LNCAP (cell line): ENCODE results near the gene RBFOX2.

ENCODE experiments used
- TF ChIP-seq, protein P1 (sequence below): fragments of 450-650 bp; IDR thresholded peaks from 2 replicates; pipeline ENCODE4 v1.5.1; 2017; ENCODE audit warnings: mild to moderate bottlenecking

The RBFOX2 gene

DNA sequence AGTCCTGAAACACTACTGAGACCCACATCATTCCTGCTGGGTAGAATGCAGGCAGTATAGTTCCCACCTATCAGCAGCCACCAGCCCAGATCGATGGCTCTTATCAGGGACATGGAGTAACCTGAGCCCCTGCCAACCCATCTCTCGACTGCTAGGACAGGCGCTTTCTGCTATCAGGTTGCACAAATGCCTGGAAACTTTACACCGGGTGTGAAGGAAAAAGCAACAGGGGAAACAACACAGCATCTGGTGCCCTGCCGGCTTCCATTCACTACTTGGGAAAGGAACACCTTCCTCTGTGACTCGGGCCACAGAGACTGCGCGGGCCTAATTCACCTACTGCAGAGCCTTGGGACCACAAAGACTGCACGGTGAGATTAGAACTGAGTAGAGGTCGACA lies 18.5 kb downstream of the RBFOX2 start:
- TF ChIP-seq, protein P1, sequence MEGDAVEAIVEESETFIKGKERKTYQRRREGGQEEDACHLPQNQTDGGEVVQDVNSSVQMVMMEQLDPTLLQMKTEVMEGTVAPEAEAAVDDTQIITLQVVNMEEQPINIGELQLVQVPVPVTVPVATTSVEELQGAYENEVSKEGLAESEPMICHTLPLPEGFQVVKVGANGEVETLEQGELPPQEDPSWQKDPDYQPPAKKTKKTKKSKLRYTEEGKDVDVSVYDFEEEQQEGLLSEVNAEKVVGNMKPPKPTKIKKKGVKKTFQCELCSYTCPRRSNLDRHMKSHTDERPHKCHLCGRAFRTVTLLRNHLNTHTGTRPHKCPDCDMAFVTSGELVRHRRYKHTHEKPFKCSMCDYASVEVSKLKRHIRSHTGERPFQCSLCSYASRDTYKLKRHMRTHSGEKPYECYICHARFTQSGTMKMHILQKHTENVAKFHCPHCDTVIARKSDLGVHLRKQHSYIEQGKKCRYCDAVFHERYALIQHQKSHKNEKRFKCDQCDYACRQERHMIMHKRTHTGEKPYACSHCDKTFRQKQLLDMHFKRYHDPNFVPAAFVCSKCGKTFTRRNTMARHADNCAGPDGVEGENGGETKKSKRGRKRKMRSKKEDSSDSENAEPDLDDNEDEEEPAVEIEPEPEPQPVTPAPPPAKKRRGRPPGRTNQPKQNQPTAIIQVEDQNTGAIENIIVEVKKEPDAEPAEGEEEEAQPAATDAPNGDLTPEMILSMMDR: no peak

DNA sequence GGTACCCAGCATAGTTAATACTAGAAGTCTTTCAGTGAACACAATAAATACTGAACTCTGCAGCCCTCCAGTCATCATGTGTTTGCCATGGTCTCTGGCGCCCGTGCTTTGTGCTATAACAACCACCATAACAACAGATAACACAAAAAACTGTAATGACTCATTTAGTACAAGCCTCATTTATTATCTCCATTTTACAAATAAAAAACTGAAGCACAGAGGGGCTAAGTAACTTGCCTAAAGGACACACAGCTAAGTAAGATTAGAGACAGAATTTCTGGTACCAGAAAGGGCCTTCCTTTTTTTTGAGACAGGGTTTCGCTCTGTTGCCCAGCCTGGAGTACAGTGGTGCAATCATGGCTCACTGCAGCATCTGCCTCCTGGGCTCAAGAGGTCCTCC lies 19.5 kb downstream of the RBFOX2 start:
- TF ChIP-seq, protein P1: no peak

DNA sequence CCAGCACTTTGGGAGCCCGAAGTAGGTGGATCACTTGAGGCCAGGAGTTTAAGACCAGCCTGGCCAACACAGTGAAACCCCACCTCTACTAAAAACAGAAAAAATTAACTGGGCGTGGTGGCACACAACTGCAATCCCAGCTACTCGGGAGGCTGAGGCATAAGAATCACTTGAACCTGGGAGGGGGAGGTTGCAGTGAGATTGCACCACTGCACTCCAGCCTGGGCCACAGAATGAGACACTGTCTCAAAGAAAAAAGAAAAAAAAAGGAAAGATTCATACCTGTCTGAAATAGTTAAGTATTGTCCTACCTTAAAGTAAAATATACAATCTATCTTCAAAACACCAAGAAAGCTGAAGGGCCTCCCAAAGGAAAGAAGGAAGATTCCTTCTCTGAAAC lies 20.1 kb downstream of the RBFOX2 start:
- TF ChIP-seq, protein P1: no peak

DNA sequence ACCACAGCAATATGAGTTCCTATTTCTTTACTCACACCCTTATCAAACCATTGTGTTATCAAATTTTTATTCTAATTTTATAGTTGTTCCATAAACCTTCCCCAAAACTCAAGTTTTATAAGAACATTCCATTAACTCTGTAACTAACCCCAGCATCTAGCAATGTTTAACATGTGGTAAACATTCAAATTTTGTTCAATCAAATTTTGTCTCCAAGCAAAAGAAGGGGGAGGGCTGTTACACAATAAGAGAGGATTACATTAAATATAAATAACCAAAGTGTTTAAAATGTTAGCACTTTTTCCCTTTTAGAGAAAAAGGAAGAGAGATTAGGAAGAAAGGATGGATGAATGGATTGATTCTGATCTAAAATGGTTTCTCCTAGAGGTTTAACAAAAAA lies 20.5 kb downstream of the RBFOX2 start:
- TF ChIP-seq, protein P1: no peak

DNA sequence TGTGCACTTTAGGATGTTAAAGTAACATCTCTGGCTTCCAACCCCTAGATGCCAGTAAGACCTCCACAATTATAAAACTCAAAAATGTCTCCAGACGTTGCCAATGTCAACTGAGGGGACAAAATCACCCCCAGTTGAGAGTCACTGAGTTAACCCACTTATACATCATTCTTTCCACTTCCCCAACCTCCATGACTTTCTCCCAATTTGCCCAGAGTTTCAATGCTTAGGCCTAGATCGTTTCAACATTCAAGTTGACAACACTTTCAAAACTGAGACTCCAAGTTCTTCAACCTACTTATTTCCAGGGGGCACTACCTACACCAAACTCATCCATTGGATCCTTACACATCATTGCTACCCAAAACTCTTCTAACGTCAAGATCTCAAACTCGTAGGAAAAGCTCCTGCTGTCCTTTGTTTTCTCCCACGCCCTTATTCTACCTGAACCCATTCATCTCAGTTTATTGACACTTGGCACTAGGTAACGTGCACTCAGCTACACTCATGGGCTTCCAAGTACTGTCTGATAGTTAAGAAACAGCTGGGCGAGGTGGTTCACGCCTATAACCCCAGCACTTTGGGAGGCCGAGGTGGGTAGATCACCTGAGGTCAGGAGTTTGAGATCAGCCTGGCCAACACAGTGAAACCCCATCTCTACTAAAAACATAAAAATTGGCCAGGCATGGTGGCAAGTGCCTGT lies 24.5 kb downstream of the RBFOX2 start:
- TF ChIP-seq, protein P1: no peak

DNA sequence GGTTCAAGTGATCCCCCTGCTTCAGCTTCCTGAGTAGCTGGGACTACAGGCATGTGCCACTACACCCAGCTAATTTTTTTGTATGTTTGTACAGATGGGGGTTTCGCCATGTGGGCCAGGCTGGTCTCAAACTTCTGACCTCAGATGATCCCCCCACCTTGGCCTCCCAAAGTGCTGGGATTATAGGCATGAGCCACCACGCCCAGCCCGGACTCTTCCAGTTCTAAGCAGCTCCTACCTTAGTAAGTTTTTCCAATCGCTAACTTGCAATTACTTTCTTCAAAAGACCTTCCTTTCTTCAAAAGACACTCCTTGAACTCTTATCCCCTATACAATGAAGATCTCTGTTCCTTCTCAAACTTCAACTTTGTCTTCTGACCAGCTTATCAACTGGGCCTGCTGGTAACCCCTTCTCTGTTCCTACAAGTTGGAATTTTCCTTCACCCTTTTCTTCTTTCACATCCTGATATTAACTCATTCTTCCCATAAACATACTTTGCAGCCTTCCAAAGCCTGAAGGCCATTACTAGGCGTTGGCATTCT lies 25.8 kb downstream of the RBFOX2 start:
- TF ChIP-seq, protein P1: no peak

DNA sequence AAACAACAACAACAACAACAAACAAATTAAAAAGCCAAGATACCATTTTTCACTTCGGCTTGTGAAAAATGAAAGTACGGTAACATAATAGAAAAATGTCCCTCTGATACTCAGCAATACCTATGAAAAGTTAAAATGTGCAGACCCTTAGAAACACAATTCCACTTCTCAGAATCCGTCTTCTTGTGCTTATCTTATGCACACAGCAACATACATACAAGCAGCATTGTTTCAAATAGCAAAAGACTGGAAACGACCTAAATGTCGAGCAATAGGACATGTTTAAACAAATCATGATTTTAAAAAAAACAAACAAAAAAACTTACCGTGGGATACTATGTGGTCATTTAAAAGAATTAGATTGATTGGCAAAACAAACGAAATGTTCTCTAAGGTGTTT lies 26.5 kb downstream of the RBFOX2 start:
- TF ChIP-seq, protein P1: no peak
